Right renal cortex interstitium (tissue), 3 donors: ENCODE results near the gene EMILIN2. TPM values are rescaled to one million over a fixed set of nuclear protein-coding genes. Genes with fewer than 3 reads are reported as not detected.

Experiments used
- DNase-seq, 3 donors: peaks; one replicate each; pipeline ENCODE4 v3.0.0-alpha.2; 2013; ENCODE audit warnings: low read depth in 3 of 3, low spot score in 2 of 3
- polyA plus RNA-seq, 3 donors: library from polyadenylated mRNA; unstranded; fragments of 120-200 nt; gene quantifications; one replicate each; pipeline ENCODE4 v1.2.1, GENCODE V29; 2013; ENCODE audit not compliant: insufficient read length in 3 of 3

Gene EMILIN2
- polyA plus RNA-seq, 3 donors, result 9.8 to 12.5 (median 11.9) TPM

DNA sequence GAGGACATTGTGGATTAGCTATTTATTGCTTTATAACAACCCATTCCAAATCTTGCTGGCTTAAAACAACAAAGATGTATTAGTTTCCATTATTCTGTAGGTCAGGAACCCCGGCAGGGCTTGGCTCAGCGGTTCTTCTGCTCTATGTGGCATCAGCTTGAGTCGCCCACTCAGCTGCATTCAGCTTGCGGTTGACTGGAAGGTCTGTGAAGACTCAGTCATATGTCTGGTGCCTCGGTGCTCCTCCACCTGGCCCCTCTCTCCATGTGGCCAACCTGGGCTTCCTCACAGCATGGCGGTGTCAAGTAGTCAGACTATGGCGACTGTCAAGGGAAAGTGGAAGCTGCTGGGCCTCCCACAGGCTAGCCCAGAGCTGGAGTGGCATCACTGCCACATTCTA is 48.6 kb downstream of the EMILIN2 start:
- DNase-seq, result no peak

- no peak for DNase-seq
Measured at GRCh38 chr18:2896990-2897389, 50.2 kb downstream of the EMILIN2 start.

DNA sequence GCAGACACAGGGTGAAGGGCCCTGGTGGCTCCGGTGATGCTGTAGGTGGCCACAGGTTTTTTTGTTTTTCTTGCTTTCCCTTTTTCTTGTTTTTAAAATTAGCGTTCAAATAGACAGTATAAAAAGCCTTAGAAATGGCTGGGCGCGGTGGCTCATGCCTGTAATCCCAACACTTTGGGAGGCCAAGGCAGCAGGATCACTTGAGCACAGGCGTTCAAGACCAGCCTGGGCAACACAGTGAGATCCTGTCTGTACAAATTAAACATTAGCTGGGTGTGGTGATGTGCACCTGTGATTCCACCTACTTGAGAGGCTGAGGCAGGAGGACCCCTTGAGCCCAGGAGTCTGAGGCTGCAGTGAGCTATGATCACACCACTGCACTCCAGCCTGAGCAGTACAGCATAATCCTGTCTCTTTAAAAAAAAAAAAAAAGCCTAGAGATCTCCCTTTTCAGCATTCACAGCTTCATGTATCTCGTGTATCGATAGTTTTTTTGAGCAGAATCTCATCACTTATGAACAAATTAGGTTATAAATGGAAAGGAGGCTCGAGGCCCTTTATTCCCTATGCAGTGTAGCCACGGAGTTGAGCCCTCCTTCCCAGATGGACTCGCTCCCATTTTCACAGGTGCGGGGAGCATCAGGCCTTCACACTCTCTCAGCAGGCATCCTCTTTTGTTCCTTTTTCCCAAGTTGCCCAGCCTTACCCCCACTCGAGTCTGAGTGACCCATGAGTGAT is 50.8 kb downstream of the EMILIN2 start:
- DNase-seq, result no peak

- DNase-seq, result no peak
Measured at GRCh38 chr18:2898186-2898640, 51.4 kb downstream of the EMILIN2 start.

DNA sequence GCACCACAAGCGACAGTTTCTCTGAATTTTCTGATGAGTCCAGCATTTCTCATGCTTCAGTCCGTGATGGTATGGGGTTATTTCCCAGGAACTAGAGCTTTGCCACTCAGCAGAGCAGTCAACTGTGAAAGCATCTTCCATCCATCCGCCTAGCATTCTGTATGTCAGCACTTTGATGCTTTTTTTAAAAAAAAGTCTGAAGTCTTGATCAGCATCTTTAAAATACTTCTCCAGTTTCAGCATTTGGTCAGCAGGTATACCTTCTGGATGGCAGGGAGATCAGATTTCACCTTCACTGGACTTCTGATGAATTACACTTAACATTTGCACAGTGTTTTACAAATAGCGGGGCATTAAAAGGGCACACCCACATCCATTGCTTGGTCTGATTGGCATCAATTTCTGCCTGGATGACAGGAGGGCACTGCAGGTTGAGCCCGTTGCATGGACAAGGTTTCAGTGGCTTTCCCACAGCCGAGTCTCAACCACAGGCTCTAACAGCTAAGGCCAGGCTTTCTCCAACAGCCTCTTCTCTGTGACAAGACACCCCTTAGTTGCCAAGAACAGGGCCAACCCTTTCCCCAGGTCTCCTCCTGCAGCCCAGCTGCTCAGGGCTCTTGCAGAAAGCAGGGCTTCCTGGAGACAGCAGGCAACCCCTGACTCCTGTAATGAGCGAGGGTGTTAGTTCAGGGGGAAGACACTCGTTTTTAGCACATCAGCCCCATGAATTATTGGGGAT is 54.0 kb downstream of the EMILIN2 start:
- DNase-seq, result no peak

GRCh38 chr18:2901423-2901985 is 54.7 kb downstream of the EMILIN2 start:
- DNase-seq, result no peak

DNA sequence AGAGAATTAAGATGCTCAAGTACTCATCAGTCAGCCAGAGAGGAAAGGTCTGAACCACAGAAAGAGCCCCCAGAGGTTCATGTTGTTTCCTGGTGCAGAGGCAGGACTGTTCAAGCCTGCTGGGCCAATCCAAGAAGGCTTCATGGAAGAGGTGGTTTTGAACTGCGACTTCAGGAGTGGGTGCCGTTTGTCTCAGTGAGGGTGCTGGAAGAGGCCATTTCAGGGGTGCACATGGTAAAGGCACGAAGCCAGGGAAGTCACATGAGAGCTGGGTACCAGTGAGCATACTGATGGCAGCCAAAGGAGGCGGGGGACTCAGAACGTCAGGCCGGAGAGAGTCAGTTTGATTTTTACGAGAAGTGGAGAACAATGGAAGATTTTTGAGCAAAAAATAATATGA is 55.5 kb downstream of the EMILIN2 start:
- no peak for DNase-seq

DNA sequence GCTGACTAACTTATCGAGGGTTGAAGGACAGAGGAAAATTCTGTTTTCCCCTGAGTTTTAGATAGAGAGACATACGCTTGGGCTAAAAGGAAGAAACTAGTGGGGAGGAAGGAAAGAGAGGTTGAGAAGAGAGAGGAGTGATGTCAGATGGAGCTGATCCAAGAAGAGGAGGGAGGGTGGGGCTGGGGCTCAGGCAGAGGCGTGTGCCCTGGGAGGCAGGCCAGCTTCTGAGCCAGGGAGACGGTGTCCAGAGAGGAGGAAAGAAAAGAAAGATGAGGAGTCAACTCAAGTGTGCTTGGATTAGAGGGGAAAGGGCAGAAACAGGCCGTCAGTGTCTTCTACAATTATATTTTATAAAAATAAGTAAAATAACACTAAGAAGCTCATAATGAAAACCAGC is 56.2 kb downstream of the EMILIN2 start:
- DNase-seq, result no peak

GRCh38 chr18:2905854-2906703 is 59.3 kb downstream of the EMILIN2 start:
- DNase-seq, result no peak

DNA sequence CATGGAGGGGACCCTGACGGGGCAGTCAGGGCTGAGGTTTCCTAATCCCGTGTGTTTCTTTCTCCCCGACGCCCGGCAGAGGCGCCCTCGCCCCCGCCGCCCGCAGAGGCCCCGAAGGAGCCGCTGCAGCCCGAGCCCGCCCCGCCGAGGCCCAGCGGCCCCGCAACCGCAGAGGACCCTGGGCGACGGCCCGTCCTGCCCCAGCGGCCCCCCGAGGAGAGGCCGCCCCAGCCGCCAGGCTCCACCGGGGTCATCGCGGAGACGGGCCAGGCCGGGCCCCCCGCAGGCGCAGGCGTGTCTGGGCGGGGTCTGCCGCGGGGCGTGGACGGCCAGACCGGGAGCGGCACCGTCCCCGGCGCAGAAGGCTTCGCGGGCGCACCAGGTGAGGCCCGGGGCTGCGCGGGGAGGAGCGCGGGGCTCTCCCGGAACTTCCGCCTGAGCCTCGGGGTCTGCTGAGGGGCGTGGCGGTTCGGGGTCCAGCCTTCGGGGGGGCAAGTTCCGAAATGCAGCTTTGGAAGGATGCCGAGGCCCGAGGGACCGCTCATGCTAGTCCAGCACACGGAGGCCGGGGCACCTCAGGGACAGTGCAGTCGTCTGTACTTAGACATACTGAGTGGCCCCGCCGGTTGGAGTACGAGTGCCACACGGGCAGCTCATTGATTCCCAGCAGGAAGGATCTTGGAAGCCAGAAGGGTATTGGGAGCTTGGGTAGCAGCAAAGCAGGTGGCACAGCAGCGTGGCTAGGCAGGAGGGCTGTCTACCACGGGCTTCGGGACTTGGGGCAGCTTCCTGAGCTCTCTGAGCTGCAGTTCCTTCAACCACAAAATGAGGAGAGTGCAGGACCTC is 60.1 kb downstream of the EMILIN2 start:
- no peak for DNase-seq

GRCh38 chr18:2907550-2908135 is 60.8 kb downstream of the EMILIN2 start:
- DNase-seq, result no peak

- DNase-seq, result no peak
Measured at GRCh38 chr18:2908166-2908945, 61.5 kb downstream of the EMILIN2 start.

- DNase-seq, result no peak
Measured at GRCh38 chr18:2908946-2909335, 62.1 kb downstream of the EMILIN2 start.

- DNase-seq, result no peak
Measured at GRCh38 chr18:2909431-2910140, 62.8 kb downstream of the EMILIN2 start.

DNA sequence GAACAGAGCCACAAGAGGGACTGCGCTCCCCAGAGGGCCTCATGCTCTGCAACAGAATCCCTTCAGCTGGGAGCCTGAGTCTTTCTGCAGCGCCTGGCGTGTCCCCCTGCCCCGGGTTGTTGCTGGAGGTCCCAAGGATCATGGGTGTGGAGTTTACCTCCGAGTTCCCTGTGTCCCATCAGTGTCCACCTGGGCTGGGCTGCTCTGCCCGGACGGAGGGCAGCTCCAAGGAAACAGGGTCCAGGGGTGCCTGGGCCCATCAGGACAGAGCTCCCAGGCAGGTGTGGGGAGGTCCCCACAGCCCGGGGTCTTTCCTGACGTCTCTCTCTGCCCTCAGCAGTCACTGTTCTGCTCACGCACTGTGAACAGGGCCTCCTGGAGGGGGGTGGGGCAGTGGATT is 63.5 kb downstream of the EMILIN2 start:
- no peak for DNase-seq

GRCh38 chr18:2910751-2911425 is 64.1 kb downstream of the EMILIN2 start:
- no peak for DNase-seq

DNA sequence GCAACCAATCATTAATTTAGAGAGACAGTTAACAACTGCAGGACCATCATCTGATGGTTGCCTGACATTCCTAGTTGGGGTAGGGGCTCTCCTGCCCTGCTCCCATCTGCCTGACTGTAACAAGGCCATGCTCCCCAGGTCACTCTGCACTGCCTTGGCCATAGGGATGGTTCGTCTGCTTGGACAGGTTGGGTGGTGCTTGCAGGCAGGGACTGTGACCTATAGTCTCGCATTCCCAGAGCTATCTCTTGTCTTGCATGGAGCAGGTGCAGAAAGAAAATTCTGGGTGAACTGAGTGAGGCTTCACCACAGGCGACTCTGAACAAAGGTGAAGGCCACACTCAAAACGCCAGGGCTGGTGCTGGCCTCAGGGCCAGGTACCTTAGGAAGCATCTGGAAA is 64.7 kb downstream of the EMILIN2 start:
- DNase-seq, result no peak
